GM21737 (cell line): Measurements from ENCODE around the gene GMDS.

Source experiments
- ATAC-seq: cut with Tn5 transposase; IDR thresholded peaks from one replicate; pipeline ENCODE4 v1.9.1; 2021; ENCODE audit warnings: mild to moderate bottlenecking, moderate library complexity; ENCODE audit not compliant: unreplicated experiment

Gene GMDS

GRCh38 chr6:1611322-1611571 lies 634.2 kb downstream of the GMDS start:
- ATAC-seq: no peak

DNA sequence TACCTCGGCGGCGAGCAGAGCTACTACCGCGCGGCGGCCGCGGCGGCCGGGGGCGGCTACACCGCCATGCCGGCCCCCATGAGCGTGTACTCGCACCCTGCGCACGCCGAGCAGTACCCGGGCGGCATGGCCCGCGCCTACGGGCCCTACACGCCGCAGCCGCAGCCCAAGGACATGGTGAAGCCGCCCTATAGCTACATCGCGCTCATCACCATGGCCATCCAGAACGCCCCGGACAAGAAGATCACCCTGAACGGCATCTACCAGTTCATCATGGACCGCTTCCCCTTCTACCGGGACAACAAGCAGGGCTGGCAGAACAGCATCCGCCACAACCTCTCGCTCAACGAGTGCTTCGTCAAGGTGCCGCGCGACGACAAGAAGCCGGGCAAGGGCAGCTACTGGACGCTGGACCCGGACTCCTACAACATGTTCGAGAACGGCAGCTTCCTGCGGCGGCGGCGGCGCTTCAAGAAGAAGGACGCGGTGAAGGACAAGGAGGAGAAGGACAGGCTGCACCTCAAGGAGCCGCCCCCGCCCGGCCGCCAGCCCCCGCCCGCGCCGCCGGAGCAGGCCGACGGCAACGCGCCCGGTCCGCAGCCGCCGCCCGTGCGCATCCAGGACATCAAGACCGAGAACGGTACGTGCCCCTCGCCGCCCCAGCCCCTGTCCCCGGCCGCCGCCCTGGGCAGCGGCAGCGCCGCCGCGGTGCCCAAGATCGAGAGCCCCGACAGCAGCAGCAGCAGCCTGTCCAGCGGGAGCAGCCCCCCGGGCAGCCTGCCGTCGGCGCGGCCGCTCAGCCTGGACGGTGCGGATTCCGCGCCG lies 634.7 kb downstream of the GMDS start:
- no peak for ATAC-seq

GRCh38 chr6:1609648-1610496 lies 635.5 kb downstream of the GMDS start, which contains the start of gene FOXC1:
Gene FOXC1 (plus strand): TSS chr6:1609915. CDS start chr6:1610446, 531 bp downstream.
- peak; percentile 52 for ATAC-seq

- ATAC-seq: no peak
Measured at GRCh38 chr6:1609041-1609647, 636.3 kb downstream of the GMDS start.

GRCh38 chr6:1608222-1609040 lies 637.0 kb downstream of the GMDS start:
- no peak for ATAC-seq

GRCh38 chr6:1607516-1608221 lies 637.7 kb downstream of the GMDS start:
- no peak for ATAC-seq

DNA sequence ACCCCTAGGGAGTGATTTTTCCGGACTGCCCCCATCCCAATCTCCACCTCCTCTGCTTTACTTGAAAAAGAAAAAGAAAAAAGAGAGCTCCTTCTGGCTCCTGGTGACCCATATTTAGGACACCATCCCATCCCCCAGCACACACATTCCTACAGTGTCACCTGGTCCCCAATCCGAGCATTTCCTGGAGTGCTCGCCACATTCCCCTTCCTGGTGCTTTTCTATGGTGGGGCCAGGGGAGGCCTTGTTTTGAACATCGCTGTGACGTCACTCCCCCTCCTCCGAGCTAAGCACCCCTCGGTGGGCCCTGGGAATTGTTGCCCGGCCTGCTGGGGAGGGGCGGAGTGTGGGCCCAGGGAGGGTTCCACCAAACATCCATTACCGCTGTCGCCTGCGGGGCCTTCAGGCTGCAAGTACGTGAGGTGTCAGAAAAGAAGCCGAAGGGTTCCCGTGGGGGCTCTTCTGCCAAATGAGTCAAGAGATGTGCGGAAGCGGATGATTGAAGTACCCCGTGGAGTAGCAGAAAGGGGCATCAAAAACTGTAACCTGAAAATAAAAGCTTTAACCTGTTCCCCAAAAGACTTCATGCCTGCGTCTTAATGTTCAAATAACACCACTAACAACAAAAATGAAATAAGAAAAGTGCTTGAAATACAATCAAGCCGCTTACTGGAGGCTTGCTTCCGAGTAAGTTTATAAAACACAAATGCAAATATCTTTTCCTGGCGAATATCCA lies 638.5 kb downstream of the GMDS start:
- ATAC-seq: no peak

GRCh38 chr6:1605893-1606779 lies 639.3 kb downstream of the GMDS start:
- no peak for ATAC-seq

DNA sequence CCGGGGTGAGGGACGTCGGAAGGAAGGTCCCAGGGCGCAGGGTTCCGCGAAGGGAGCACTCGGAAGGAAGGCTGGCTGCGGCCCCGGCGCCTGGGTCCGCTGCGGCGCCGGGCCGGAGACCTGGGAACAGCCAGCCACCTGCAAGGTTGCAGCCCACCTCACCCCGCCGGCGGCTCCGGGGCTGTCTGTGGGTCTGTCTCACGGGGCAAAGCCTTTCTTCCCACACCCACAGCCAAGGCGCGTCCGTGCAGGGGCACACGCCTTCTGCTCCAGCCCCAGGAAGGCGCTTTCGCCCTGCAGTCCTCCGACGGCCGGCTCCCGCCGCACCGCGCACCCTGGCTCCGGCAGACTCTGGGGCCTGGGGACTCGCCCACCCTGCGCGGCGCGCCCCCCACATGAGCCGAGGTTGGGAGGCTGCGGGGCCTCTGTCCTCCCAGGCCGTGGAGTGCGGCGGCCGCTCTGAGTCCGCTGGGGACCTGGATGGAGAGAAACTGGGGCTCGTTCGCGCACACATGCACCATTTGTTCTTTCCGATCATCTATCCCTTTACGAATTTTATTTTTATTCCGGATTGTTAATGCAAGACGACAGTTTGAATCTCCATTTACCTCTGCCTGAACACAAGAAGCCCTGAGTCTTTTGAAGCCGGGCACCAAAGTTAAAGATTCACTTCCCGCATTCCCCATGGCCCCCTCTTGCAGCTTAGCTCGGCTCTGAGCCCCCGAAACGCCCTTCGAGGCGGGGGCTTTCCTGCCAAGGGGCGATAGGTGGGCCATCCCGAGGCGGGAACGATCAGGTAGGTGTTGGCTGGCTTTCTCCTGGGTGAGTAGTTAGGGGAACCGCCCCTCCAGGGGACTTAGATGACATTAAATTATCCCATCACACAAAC lies 640.2 kb downstream of the GMDS start:
- ATAC-seq: no peak

DNA sequence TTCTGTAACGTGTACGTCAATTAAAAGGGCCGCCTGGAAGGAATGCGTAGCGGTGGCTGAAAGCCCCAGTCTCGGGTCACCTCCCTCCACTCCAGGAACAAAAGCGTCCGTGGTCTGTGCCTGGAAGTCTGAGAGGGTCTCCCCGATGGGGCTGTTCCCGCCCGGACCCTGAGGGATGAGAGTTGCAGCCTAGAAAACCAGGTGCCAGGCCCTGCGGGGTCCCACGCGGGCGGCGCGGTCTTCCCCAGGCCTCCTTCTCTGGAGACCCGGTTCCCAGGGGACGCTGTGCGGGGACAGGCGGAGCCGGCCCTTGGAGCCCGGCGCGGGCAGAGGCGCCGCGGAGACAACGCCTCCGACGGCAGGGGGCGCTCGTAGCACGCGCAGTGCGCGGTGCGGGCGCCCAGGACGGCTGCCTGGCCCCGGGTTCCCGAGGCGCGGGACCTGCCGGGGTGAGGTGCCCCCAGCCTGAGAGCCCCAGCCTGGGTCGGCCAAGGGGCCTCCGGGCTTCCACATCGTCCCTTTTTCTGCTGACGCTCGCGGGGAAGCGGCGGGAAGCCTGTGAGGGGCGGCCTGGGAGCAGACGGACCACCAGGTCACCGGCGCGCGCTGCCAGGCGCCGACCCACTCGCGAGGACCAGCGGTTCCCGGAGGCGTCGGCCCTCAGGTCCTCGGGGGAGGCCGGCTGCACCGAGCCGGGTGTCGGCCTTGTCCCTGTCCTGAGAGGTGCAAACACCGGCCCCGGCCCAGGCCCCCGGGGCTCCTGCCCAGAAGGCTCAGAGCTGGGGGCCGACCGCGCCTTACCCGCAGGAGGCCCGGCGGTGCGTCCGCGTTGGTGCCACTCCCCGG lies 641.0 kb downstream of the GMDS start:
- peak; percentile 56 for ATAC-seq

- ATAC-seq: no peak
Measured at GRCh38 chr6:1603708-1604107, 641.7 kb downstream of the GMDS start.

- ATAC-seq: no peak
Measured at GRCh38 chr6:1602049-1602713, 643.2 kb downstream of the GMDS start.

- ATAC-seq: no peak
Measured at GRCh38 chr6:1601158-1602048, 644.0 kb downstream of the GMDS start.

GRCh38 chr6:1600764-1601157 lies 644.6 kb downstream of the GMDS start:
- ATAC-seq: no peak

DNA sequence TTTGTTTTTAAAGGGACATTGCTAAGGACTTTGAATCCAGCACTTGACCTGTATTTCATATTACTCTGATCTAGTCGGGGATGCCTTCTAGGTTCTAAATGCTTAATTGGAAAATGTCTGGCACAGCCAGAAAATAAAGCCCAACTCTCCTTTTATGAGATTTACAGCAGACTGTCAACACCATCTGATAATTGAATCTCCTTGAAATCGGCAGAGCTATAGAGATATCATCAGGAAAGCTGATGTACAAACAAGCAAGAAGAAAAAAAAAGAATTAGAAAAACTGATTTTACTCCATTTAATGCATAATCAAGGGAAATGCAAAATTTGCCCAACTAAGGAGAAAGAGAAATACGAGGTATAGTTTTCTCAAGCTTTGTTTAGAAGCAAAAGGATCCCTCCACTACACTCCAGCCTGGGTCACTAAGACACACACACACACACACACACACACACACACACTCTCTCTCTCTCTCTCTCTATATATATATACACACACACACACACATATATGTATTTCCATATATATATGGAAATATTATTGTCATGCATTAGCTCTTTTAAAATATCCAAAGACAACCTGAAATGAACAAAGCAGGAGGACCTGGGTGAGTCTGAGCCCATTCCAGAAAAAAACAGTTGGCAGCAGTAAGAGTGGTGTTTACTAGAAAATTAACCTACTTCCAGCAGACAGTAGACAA lies 645.2 kb downstream of the GMDS start:
- ATAC-seq: no peak
